SW480 (cell line): Measurements from ENCODE around the gene ELF1.
"Not testable (repeated sequence)": the region's sequence is repeated elsewhere in the genome, so short reads cannot be mapped to it uniquely, and the experiment has no call there.

ENCODE experiments used
- DNase-seq: peaks from one replicate; pipeline ENCODE4 v3.0.0-alpha.2; 2016; ENCODE audit warnings: low spot score

The ELF1 gene

DNA sequence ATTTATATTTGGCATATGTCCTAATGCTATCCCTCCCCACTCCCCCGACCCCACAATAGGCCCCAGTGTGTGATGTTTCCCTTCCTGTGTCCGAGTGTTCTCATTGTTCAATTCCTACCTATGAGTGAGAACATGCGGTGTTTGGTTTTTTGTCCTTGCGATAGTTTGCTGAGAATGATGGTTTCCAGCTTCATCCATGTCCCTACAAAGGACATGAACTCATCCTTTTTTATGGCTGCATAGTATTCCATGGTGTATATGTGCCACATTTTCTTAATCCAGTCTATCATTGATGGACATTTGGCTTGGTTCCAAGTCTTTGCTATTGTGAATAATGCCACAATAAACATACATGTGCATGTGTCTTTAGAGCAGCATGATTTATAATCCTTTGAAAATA lies 23.3 kb upstream of the ELF1 start:
- DNase-seq = not testable (repeated sequence)

DNA sequence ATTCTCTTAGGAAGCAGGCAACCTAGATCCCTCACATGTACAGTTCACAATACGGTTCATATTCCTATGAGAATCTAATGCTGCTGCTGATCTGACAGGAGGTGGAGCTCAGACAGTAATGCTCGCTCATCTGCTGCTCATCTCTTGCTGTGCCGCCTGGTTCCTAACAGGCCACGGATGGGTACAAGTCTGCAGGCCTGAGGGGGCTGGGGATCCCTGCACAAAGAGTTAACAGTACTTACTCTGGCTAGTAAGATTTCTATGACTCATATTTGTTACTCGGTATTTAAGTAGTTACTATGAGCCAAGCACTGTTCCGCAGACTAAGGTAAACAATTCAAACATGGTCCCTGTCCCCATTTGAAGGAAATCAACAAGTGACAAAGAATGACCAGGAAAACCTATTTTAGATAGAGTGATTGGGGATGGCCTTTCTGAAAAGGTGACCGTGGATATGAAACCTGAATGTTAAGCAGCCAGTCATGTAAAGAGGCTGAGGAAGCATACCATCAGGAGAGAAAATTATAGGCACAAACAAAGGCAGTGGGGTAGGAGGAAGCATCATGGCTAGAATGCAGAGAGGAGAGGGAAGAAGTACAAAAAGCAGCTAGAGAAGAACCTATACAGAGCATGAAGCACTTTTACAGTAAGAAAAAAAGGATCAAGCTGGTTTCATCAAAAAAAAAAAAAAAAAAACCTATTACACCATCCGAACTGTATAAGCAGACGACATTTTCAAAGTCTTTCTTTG lies 21.6 kb upstream of the ELF1 start:
- DNase-seq = no peak

DNA sequence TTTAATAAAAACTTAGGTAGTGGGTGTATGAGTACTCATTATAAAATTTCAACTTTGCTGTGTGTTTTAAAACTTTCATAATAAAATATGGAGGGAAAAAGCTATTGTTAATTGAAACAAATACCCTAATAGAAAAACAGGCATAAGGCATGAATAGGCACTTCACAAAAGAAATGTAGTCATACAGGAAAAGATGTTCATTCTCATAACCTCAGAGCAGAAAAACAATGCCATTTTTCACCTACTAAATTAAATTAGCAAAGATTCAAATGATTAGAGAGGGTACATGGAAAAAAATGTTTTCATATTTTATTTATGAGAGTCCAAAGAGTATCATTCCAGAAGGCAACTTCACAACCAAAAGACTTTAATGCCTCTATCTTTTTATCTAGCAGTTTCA lies 20.6 kb upstream of the ELF1 start:
- no peak for DNase-seq

GRCh38 chr13:41036557-41036956 lies 17.4 kb upstream of the ELF1 start:
- DNase-seq = not testable (repeated sequence)

DNA sequence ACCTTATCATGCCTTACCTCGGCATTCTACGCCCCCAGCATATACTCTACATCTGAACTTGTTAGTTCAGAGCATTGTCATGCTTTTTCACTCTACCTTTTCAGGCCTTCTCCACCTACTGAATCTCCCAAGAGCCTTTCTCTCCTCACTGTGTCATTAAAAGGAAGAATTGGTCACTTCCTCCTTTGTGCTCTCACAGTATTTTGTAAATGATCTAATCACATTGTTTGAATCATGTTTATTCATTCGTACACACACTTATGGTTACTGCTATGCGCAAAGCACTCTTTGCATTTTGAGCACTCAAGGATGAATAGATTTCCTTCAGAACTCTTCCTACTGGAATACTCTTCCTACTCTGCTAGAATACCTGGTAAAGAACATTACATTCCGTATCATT lies 15.8 kb upstream of the ELF1 start:
- DNase-seq = no peak

DNA sequence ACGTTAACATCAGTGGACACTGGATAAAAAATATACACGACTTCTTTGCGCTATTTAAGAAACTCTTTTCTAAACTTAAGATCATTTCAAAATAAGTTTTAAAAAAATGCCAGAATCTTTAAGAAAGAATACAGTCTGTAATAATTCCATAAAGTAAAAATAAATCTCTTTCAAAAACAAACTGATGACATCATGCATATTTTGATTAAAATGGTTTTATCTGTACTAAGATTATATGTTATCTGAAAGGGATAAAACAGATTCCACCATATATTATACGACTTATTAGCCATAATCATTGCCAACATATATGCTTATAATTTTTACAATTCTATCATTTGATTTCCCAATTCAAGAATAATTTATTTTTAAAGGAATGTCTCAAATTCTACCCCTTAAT lies 15.3 kb upstream of the ELF1 start:
- DNase-seq = no peak

GRCh38 chr13:41032691-41033376 lies 13.7 kb upstream of the ELF1 start:
- no peak for DNase-seq

DNA sequence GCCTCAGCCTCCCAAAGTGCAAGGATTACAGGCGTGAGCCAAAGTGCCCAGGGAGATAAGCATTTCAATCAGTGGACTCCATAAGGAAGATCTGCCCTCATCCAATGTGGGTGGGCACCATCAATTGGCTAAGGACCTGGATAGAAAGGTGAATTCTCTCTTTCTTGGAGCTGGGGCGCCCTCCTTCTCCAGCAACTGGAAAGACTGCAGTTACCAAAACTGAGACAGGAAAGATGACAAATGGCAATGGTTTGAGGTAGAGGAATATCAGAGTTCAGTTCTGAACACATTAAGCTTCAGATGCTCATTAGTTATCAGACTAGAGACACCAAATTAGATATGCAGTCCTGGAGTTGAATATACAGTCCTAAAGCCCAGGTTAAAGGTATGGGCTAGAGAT lies 10.5 kb upstream of the ELF1 start:
- DNase-seq = no peak

- no peak for DNase-seq
These were observed 8.9 kb upstream of the ELF1 start for GRCh38 chr13:41028051-41028450.

DNA sequence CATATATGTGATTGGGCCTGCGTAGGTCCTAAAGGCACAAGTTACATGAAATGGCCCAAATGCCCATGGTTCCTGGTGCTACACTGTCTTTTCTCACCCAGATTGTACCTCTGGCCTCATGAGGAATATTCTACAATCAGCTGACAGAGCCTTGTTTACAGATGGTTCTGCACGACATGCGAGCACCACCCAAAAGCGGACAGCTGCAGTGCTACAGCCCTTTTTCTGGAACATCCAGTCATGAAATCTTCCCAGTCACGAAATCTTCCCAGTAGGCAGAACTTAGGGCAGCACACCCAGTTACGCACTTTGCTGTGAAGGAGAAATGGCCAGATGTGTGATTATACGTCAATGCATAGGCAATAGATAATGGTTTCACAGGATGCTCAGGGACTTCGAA lies 7.7 kb upstream of the ELF1 start:
- DNase-seq = no peak

- no peak for DNase-seq
These were observed 6.4 kb upstream of the ELF1 start for GRCh38 chr13:41025518-41025917.

- peak; percentile 69 for DNase-seq
These were observed 647 bp upstream of the ELF1 start for GRCh38 chr13:41019578-41020347.

- DNase-seq = peak; percentile 11
These were observed 541 bp downstream of the ELF1 start for GRCh38 chr13:41018602-41018948.

- peak; percentile 19 for DNase-seq
These were observed 1.1 kb downstream of the ELF1 start for GRCh38 chr13:41017817-41018601.

GRCh38 chr13:41017159-41017558 lies 2.0 kb downstream of the ELF1 start:
- peak; percentile 27 for DNase-seq

- DNase-seq = no peak
These were observed 3.2 kb downstream of the ELF1 start for GRCh38 chr13:41015920-41016319.

GRCh38 chr13:41013835-41014234 lies 5.3 kb downstream of the ELF1 start:
- no peak for DNase-seq

DNA sequence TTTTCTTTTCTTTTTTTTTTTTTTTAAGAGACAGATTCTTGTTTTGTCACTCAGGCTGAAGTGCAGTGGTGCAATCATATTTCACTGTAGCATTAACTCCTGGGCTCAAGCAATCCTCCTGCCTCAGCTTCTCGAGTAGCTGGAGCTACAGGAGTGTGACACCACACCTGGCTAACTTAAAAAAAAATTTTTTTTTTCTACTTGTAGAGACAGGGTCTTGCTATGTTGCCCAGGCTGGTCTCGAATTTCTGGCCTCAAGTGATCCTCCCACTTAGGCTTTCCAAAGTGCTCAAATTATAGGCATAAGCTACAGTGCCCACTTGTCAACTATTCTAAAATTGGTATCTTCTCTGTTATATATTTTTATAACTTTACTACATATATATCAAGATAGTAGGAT lies 6.6 kb downstream of the ELF1 start:
- DNase-seq = no peak

DNA sequence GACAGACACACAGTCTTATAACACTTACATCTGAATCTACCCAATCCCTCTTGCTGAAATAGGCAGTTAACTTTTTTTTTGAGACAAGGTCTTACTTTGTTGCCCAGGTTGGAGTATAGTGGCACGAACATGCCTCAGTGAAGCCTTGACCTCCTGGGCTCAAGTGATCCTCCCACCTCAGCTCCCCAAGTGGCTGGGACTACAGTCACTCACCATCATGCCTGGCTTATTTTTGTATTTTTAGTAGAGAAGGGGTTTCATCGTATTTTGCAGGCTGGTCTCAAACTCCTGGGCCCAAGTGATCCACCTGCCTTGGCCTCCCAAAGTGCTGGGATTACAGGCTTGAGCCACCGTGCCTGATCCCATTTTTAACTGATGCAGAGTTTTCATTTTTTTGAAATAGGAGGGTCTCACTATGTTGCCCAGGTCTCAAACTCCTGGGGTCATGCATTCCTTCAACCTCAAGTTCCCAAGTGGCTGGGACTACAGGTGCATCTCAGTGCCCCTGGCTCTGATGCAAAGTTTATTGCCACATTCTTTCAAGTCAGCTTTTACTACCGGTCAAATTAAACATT lies 7.6 kb downstream of the ELF1 start:
- DNase-seq = no peak

GRCh38 chr13:41008349-41008980 lies 10.7 kb downstream of the ELF1 start:
- peak; percentile 25 for DNase-seq

DNA sequence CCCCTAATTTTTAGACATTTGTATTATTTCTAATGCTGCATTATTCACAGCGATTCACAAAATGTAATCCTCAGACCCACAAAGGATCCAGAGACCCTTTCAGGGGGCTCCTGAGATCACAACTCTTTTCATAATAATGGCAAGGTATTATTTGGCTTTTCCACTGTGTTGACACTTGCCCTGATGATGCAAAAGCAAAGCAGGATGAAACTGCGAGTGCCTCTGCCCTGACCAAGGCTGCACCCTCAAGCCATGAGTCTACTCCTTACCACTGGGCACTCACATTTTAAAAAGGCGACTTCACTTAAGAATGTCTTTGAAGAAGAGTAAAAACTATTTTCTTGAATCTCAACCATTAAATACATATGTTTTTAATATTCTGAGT lies 11.4 kb downstream of the ELF1 start:
- DNase-seq = no peak
